Activated CD4-positive, alpha-beta memory T cell treated with anti-CD3 and anti-CD28 coated beads for 36 hours (primary cell): ENCODE results near the gene GMDS. TPM values are rescaled to one million over a fixed set of nuclear protein-coding genes. Genes with fewer than 3 reads are reported as not detected.

Source experiments
- CTCF ChIA-PET: fragments of 350-600 bp; sonication (Branson Sonifier 250); formaldehyde crosslinking; loops from one replicate; lab custom pipeline; 2021; ENCODE audit warnings: antibody characterized with exemption, inconsistent platforms; lab: Charles Lee
- POLR2A ChIA-PET: fragments of 350-600 bp; sonication (Branson Sonifier 250); formaldehyde crosslinking; loops from one replicate; lab custom pipeline; 2021; ENCODE audit warnings: antibody characterized with exemption; lab: Charles Lee
- DNase-seq: peaks from one replicate; pipeline ENCODE4 v3.0.0-alpha.2; 2020
- H3K27ac Mint-ChIP-seq: one replicate; pipeline ENCODE4 v1.8.0; 2021; ENCODE audit warnings: mixed read lengths
- H3K27me3 Mint-ChIP-seq: one replicate; pipeline ENCODE4 v1.8.0; 2021; ENCODE audit warnings: mixed read lengths
- H3K36me3 Mint-ChIP-seq: one replicate; pipeline ENCODE4 v1.8.0; 2021; ENCODE audit warnings: mixed read lengths
- H3K4me1 Mint-ChIP-seq: one replicate; pipeline ENCODE4 v1.8.0; 2021; ENCODE audit warnings: low read depth, mixed read lengths
- H3K4me3 Mint-ChIP-seq: one replicate; pipeline ENCODE4 v1.8.0; 2021; ENCODE audit warnings: mild to moderate bottlenecking, mixed read lengths
- H3K9me3 Mint-ChIP-seq: one replicate; pipeline ENCODE4 v1.8.0; 2021; ENCODE audit warnings: mixed read lengths
- intact Hi-C: fragments of 100-400 bp; cut with micrococcal nuclease; formaldehyde crosslinking; loops from one replicate; pipeline ENCODE4 v1.15.1; 2023
- total RNA-seq, 2 experiments: library from RNA; stranded (reverse); gene quantifications; one replicate each; pipeline ENCODE4 v1.2.3, GENCODE V29; 2021

GMDS gene
- total RNA-seq, 2 experiments from 2014 or later = 34.7 to 36.4 TPM

DNA sequence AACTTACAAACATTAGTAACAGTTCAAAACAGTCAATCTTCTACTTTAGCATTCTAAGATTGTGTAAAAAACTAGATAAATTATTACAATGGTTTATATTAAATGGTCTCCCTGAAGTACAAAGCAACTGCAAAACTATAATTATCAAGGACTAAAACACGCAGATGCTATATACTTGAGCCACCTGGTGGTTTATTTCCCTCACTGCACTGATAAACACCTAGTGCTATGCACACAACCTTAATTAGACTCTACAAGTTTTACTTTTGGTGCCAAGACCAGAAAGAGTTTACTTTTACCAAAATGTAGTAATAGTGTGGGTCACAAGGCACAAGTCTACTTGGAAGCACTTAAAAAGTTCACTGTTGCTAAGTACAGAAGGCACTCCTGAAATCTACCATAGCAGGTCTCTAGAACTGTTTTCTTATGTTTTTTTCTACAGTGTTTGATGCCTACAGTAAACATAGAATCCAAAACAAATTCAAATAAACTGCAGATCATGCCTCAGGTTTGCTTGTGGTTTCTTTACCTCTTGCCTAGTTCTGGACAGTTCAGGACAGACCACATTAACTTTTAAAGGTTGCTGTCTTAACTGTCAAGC, 49.2 kb downstream of the GMDS start:
- no peak for DNase-seq
- H3K9me3 Mint-ChIP-seq = no peaks in the 10 kb centered on the region
- intact Hi-C loops = loop anchor here (1.0 to 2.0 kb wide), 2 partner anchors 592 to 599 kb away; no protein-coding TSS in a partner anchor
- CTCF ChIA-PET = interaction anchor here (0.8 to 2.4 kb wide), 6 partner anchors 14 to 600 kb away, joined by 3 to 9 read pairs (median 4); no protein-coding TSS in a partner anchor
- POLR2A ChIA-PET = no interaction called here
- H3K27ac Mint-ChIP-seq = no peak overlapping the region
- H3K36me3 Mint-ChIP-seq = peaks cover 3% of the 10 kb centered on the region
- no peak overlapping the region for H3K4me3 Mint-ChIP-seq
- H3K27me3 Mint-ChIP-seq = no peaks in the 10 kb centered on the region
- H3K4me1 Mint-ChIP-seq = no peaks in the 10 kb centered on the region

DNA sequence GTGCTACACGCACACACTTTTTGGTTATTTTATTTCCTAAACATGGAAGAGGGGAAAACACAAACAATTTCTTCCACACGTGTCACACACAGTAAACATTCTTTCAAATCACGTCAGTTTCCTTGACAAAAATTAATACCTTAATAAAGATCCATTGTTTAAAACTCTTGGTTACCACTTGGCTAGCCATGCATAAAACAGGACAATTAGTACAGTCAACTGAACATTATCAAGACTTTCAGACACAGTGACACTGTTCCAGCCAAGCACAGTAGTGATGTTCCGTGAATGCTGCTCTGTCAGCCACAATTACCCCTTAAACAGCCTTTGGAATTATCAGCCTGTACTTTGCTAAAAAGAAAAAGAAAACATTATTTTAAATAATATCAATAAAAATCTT, 50.8 kb downstream of the GMDS start:
- no peak for DNase-seq
- Mint-ChIP-seq H3K4me3 (no peak overlapping the region), H3K27ac (no peak overlapping the region), H3K27me3 (peaks cover 4% of the 10 kb centered on the region), H3K9me3 (no peaks in the 10 kb centered on the region), H3K36me3 (peaks cover 3% of the 10 kb centered on the region), H3K4me1 (no peaks in the 10 kb centered on the region)
- CTCF ChIA-PET = interaction anchor here (0.7 to 1.2 kb wide), 4 partner anchors 29 to 599 kb away, joined by 3 to 5 read pairs (median 3); no protein-coding TSS in a partner anchor
- intact Hi-C loops = no loop called here
- POLR2A ChIA-PET = no interaction called here

DNA sequence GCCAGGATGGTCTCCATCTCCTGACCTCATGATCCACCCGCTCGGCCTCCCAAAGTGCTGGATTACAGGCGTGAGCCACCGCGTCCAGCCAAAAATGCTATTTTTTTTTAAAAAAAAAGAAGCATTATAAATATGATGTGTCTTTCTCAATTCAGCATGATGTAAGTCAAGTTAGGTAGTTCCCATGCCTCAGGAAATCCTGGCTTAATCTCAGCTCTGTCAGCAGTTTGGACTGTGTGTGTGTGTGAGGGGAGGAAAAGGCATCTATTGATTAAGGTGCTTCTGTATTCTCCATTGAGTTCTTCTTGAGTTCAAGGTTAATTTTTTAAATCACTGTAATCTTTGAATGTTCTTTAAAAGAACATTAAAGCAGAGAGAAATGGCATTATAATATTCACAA, 51.5 kb downstream of the GMDS start:
- Mint-ChIP-seq H3K9me3 (no peaks in the 10 kb centered on the region), H3K27me3 (peaks cover 9% of the 10 kb centered on the region), H3K36me3 (peaks cover 3% of the 10 kb centered on the region), H3K4me3 (no peak overlapping the region), H3K4me1 (no peaks in the 10 kb centered on the region), H3K27ac (no peak overlapping the region)
- DNase-seq = no peak
- ChIA-PET CTCF (interaction anchor here (1.2 kb wide), 1 partner anchor 598 kb away, joined by 5 read pairs; no protein-coding TSS in a partner anchor), POLR2A (no interaction called here)
- intact Hi-C loops = no loop called here

DNA sequence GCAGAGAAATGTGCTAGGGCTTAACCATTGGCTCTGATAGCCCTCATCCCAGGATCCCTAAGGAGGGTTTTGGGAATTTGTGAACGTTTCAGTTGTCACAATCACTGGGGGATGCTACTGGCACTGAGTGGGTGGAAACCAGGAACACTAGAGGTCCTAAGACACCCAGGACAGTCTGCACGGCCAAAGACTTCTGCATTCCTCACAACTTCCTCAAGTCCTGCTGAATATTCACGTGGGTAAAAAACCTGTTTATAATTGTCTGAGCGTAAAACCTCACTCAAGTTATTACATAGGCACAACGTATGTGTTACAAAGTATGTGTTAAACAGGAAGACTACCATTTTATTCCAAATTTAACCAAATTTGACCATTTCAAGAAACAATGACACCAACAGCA, 52.4 kb downstream of the GMDS start:
- H3K27ac Mint-ChIP-seq = no peak overlapping the region
- CTCF ChIA-PET = no interaction called here
- peaks cover 12% of the 10 kb centered on the region for H3K27me3 Mint-ChIP-seq
- no peaks in the 10 kb centered on the region for H3K4me1 Mint-ChIP-seq
- DNase-seq = no peak
- POLR2A ChIA-PET = no interaction called here
- intact Hi-C loops = no loop called here
- H3K4me3 Mint-ChIP-seq = no peak overlapping the region
- H3K9me3 Mint-ChIP-seq = no peaks in the 10 kb centered on the region
- H3K36me3 Mint-ChIP-seq = peaks cover 3% of the 10 kb centered on the region

DNA sequence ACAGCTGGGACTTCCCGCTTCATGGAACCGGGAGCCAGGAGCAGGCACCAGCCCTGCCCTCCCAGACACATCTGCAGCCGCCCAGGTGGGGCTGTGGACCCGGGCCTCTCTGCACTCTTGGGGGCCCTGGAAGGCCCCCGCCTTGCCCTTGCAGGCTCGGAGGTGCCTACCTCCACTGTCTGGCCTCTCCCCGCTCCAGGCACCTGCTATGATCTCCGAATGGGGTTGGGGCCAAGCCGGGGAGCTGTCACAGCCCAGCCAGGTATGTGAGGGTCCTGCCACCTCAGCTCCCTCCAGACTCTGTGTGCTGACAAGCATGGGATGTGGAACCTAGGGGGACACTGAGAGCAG, 54.0 kb downstream of the GMDS start:
- ChIA-PET POLR2A (no interaction called here), CTCF (interaction anchor here (0.6 kb wide), 1 partner anchor 443 kb away, joined by 3 read pairs; no protein-coding TSS in a partner anchor)
- no peak for DNase-seq
- peaks cover 10% of the 10 kb centered on the region for H3K4me1 Mint-ChIP-seq
- no peak overlapping the region for H3K4me3 Mint-ChIP-seq
- intact Hi-C loops = no loop called here
- H3K27ac Mint-ChIP-seq = no peak overlapping the region
- peaks cover 3% of the 10 kb centered on the region for H3K36me3 Mint-ChIP-seq
- H3K9me3 Mint-ChIP-seq = no peaks in the 10 kb centered on the region
- H3K27me3 Mint-ChIP-seq = peaks cover 12% of the 10 kb centered on the region

DNA sequence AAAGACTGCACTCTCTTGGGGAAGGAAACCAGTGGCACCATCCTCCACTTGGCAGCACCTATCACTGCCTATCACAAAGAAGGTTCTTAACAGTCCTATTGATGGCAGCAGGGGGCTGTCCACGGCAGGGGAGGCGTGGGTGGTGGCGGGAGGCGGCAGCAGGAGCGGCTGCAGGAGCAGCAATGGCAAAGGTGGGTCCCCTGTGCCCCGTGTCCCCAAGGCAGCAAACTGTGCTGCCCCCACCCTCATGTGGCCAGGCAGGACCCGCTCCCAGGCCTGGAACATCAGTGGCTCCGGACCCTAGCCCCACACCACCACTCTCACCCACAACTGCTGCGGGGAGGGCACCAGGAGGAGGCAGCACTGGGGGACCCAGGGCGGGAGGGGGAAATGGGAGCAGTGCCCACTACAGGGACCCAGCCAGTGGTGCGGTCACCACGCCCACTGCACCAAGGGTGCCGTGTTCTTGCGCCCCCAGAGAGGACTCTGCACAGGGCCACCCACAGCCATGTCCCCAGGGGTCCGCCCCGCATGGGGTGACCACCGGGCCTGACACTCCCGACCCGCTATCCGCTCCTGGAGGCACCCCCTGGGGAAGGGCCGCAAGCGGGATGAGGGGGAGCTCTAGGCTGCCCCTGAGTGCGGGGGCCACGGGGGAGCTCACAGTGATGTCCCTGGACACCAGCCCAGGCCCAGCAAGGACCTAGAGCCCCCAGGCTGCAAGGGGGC, 54.6 kb downstream of the GMDS start:
- CTCF ChIA-PET = interaction anchor here (0.6 kb wide), 1 partner anchor 444 kb away, joined by 3 read pairs; no protein-coding TSS in a partner anchor
- Mint-ChIP-seq H3K36me3 (peaks cover 3% of the 10 kb centered on the region), H3K9me3 (no peaks in the 10 kb centered on the region), H3K4me1 (peaks cover 12% of the 10 kb centered on the region), H3K27me3 (peaks cover 12% of the 10 kb centered on the region), H3K27ac (no peak overlapping the region), H3K4me3 (no peak overlapping the region)
- intact Hi-C loops = no loop called here
- POLR2A ChIA-PET = no interaction called here
- DNase-seq = no peak

DNA sequence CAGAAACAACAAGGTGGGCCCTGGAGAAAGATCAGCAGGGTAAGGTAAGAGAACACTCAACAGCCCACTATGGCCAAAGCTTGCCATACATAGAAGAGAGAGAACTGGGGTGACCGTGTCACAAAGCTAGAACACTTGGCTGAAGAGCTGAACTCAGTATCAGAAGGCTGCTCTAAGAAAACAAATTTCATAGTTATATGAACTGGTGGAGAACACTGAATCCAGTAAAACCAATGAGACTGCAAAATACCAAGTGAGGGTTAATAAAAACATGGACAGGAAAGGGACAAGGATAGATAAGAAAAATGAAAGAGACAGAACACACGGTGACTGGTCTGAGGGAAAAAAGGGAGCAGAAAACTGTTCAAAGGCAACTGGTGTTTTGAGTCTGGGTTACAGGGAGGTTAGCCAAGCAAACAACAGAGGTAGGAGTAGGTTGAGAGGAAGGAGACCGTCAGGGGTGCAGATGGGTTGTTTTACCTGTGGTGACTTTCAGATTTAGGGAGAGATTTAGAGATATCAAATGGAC, 56.5 kb downstream of the GMDS start:
- no peak for DNase-seq
- POLR2A ChIA-PET = no interaction called here
- H3K36me3 Mint-ChIP-seq = peaks cover 3% of the 10 kb centered on the region
- peaks cover 12% of the 10 kb centered on the region for H3K27me3 Mint-ChIP-seq
- intact Hi-C loops = loop anchor here (5.0 to 10.0 kb wide), 2 partner anchors 446 to 582 kb away; partner anchors contain the start of gene FOXC1
- H3K4me3 Mint-ChIP-seq = no peak overlapping the region
- no peaks in the 10 kb centered on the region for H3K9me3 Mint-ChIP-seq
- CTCF ChIA-PET = interaction anchor here (1.8 kb wide), 1 partner anchor 446 kb away, joined by 4 read pairs; no protein-coding TSS in a partner anchor
- H3K4me1 Mint-ChIP-seq = peaks cover 12% of the 10 kb centered on the region
- H3K27ac Mint-ChIP-seq = no peak overlapping the region

DNA sequence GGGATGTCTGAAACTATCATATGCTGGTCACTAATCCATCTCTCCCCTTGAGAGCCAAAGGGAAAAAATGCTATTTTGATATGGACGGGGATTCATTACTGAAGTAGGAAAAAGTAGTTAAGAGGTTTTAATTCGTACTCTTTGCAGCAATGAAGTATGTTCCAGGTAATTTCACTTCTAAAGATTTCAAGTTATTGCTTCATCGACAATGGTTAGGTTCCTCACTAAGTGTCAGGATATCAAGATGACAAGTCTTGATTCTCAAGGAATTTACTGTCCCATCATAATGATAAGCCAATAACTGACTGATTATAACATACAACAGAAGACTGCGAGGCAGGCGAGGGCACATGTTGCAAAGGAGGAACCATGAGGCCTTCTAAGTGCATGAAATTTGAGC, 57.0 kb downstream of the GMDS start:
- no peak overlapping the region for H3K27ac Mint-ChIP-seq
- H3K4me1 Mint-ChIP-seq = peaks cover 12% of the 10 kb centered on the region
- CTCF ChIA-PET = interaction anchor here (1.8 kb wide), 1 partner anchor 446 kb away, joined by 4 read pairs; no protein-coding TSS in a partner anchor
- peaks cover 3% of the 10 kb centered on the region for H3K36me3 Mint-ChIP-seq
- peaks cover 14% of the 10 kb centered on the region for H3K27me3 Mint-ChIP-seq
- POLR2A ChIA-PET = no interaction called here
- DNase-seq = no peak
- H3K9me3 Mint-ChIP-seq = no peaks in the 10 kb centered on the region
- no peak overlapping the region for H3K4me3 Mint-ChIP-seq
- intact Hi-C loops = loop anchor here (5.0 to 10.0 kb wide), 2 partner anchors 446 to 581 kb away; partner anchors contain the start of gene FOXC1

DNA sequence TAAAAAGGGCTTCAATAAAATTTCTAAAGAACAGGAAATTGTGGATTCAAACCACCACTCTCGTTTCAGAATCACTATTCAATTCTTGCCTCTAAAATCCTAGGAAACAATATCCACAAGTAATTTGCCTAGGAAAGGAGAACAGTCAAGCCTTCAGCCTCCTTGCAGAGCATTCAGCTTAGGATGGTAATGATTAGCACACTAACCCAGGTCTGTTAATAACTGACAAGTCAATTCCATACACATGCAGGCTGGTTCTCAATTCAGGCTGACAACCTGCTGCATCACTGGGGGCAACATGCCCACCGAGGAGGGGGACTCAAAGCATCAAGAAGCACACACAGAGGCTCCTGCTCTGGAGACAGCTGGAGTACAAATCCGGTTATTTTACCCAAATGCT, 57.6 kb downstream of the GMDS start:
- Mint-ChIP-seq H3K27ac (no peak overlapping the region), H3K4me3 (no peak overlapping the region), H3K27me3 (peaks cover 15% of the 10 kb centered on the region), H3K9me3 (no peaks in the 10 kb centered on the region), H3K4me1 (peaks cover 12% of the 10 kb centered on the region), H3K36me3 (peaks cover 3% of the 10 kb centered on the region)
- intact Hi-C loops = loop anchor here (5.0 to 10.0 kb wide), 2 partner anchors 447 to 581 kb away; partner anchors contain the start of gene FOXC1
- ChIA-PET POLR2A (no interaction called here), CTCF (interaction anchor here (1.8 kb wide), 1 partner anchor 447 kb away, joined by 4 read pairs; no protein-coding TSS in a partner anchor)
- no peak for DNase-seq

DNA sequence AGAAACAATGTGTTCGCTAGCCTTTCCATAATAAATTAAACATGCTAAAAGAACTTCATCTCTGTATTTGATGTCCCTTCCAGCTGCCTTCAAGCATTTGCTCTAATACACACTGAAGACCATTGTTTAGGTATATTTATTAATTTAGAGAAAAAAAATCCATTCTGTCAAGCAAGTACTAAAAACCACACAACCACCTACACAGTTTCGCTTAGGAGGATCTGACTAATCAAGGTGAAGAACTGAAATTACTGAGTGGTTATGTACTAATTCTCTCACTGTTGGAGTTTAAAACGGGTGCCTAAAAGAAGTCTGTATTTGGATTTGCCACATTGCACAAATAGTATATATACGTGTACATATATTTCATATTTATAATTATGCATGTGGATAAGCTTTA, 58.9 kb downstream of the GMDS start:
- H3K27me3 Mint-ChIP-seq = peaks cover 15% of the 10 kb centered on the region
- no peaks in the 10 kb centered on the region for H3K36me3 Mint-ChIP-seq
- ChIA-PET POLR2A (interaction anchor here (0.9 kb wide), 1 partner anchor 76 kb away, joined by 3 read pairs; no protein-coding TSS in a partner anchor), CTCF (interaction anchor here (1.2 kb wide), 1 partner anchor 590 kb away, joined by 4 read pairs; no protein-coding TSS in a partner anchor)
- H3K4me3 Mint-ChIP-seq = no peak overlapping the region
- no peaks in the 10 kb centered on the region for H3K9me3 Mint-ChIP-seq
- H3K27ac Mint-ChIP-seq = no peak overlapping the region
- intact Hi-C loops = loop anchor here (1.0 to 10.0 kb wide), 3 partner anchors 75 to 579 kb away; partner anchors contain the start of gene FOXC1
- DNase-seq = no peak
- H3K4me1 Mint-ChIP-seq = peaks cover 16% of the 10 kb centered on the region

DNA sequence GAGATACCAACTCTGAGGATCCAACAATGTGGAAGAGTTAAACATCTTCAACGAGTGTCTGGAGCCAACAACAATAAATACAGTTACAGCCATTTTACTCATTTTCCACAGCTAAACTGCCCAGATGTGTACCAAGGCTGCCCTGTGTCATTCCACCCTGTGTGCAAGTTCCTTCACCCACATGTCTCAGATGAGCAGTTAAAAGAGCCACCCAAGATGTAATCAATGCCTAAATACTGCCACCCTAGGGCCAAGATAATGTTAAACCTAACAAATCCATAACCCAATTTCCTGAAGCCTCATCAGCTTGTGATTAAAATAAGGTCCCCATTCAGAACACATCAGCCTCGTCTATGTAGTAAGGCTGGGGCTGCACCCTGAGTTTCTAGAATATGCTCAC, 59.9 kb downstream of the GMDS start:
- CTCF ChIA-PET = no interaction called here
- no peaks in the 10 kb centered on the region for H3K9me3 Mint-ChIP-seq
- H3K36me3 Mint-ChIP-seq = no peaks in the 10 kb centered on the region
- POLR2A ChIA-PET = no interaction called here
- intact Hi-C loops = loop anchor here (5.0 to 10.0 kb wide), 2 partner anchors 449 to 578 kb away; partner anchors contain the start of gene FOXC1
- no peak overlapping the region for H3K4me3 Mint-ChIP-seq
- H3K27ac Mint-ChIP-seq = no peak overlapping the region
- H3K4me1 Mint-ChIP-seq = peaks cover 19% of the 10 kb centered on the region
- peaks cover 15% of the 10 kb centered on the region for H3K27me3 Mint-ChIP-seq
- DNase-seq = no peak
